Measurements from ENCODE around the gene PLVAP. TPM values are rescaled to one million over a fixed set of nuclear protein-coding genes. Genes with fewer than 3 reads are reported as not detected.

PLVAP gene
- total RNA-seq, 1 donor from 2014 or later: 174 TPM

- no peak for DNase-seq
- Histone ChIP-seq H3K4me3 (no peak overlapping the region), H3K27me3 (no peaks in the 10 kb centered on the region), H3K9me3 (no peaks in the 10 kb centered on the region), H3K4me1 (peaks cover 19% of the 10 kb centered on the region), H3K27ac (no peak overlapping the region), H3K36me3 (peaks cover 33% of the 10 kb centered on the region)
- TF ChIP-seq, protein P1, sequence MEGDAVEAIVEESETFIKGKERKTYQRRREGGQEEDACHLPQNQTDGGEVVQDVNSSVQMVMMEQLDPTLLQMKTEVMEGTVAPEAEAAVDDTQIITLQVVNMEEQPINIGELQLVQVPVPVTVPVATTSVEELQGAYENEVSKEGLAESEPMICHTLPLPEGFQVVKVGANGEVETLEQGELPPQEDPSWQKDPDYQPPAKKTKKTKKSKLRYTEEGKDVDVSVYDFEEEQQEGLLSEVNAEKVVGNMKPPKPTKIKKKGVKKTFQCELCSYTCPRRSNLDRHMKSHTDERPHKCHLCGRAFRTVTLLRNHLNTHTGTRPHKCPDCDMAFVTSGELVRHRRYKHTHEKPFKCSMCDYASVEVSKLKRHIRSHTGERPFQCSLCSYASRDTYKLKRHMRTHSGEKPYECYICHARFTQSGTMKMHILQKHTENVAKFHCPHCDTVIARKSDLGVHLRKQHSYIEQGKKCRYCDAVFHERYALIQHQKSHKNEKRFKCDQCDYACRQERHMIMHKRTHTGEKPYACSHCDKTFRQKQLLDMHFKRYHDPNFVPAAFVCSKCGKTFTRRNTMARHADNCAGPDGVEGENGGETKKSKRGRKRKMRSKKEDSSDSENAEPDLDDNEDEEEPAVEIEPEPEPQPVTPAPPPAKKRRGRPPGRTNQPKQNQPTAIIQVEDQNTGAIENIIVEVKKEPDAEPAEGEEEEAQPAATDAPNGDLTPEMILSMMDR (IDR thresholded peaks at IDR 0.05): no peak
- intact Hi-C loops (cut with DNase I): no loop called here
- ATAC-seq: no peak
Observed at GRCh38 chr19:17314007-17314593, 63.0 kb downstream of the PLVAP start.

DNA sequence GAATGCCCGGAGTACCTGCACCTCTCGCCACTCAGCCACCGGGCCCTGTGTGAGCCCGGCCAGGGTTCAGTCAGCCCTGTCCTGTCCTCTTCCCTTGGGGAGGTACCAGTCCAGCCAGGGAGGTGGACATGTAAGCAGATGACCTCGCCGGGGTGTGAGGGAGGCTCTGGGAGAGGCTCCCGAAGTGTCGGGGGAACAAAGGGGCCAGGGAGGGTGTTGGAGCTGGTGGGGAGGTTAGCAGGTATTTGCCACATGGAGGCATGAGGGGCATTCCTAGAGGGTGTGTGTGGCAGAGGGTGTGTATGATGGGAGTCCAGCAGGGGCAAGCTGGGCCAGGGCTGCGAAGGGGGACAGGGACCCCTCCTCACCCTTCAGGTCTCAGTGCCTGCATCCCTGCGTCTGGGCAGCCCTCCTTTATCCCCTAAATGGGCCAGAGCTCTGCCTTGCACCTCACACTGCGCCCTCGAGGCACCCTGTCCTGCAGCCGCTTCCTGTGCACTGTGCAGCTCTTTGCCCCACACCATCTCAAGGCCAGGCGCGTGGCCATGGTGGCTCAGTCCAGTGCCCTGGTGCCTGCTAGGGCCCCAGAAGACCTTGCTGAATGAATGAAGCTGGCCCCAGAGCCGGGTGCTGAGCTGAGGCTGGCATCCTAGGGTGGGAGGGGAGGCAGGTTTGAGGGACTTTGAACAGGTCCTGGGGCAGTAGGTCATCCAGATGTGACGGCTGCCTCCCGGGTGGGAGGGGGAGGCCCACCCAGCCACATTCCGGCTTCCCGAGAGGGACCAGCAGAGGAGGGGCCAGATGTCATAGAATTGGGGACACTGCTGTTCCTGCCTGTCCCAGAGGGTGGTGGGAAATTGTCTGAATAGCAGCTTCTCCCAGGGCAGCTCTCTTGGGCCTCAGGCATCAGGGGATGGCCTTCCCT is 64.7 kb downstream of the PLVAP start:
- Histone ChIP-seq H3K9me3 (no peaks in the 10 kb centered on the region), H3K27me3 (no peaks in the 10 kb centered on the region), H3K4me3 (no peak overlapping the region), H3K36me3 (peaks cover 32% of the 10 kb centered on the region), H3K4me1 (peaks cover 19% of the 10 kb centered on the region), H3K27ac (no peak overlapping the region)
- TF ChIP-seq, protein P1 (IDR thresholded peaks at IDR 0.05): no peak
- intact Hi-C loops (cut with DNase I): no loop called here
- ATAC-seq (no peak), DNase-seq (no peak)

- H3K4me3 ChIP-seq: no peak overlapping the region
- no peaks in the 10 kb centered on the region for H3K27me3 ChIP-seq
- DNase-seq (no peak), ATAC-seq (peak; percentile 7)
- peaks cover 28% of the 10 kb centered on the region for H3K36me3 ChIP-seq
- TF ChIP-seq, protein P1 (IDR thresholded peaks at IDR 0.05): no peak
- H3K27ac ChIP-seq: no peak overlapping the region
- intact Hi-C loops (cut with DNase I): no loop called here
- no peaks in the 10 kb centered on the region for H3K9me3 ChIP-seq
- peaks cover 22% of the 10 kb centered on the region for H3K4me1 ChIP-seq
Observed at GRCh38 chr19:17311455-17312188, 65.5 kb downstream of the PLVAP start.

DNA sequence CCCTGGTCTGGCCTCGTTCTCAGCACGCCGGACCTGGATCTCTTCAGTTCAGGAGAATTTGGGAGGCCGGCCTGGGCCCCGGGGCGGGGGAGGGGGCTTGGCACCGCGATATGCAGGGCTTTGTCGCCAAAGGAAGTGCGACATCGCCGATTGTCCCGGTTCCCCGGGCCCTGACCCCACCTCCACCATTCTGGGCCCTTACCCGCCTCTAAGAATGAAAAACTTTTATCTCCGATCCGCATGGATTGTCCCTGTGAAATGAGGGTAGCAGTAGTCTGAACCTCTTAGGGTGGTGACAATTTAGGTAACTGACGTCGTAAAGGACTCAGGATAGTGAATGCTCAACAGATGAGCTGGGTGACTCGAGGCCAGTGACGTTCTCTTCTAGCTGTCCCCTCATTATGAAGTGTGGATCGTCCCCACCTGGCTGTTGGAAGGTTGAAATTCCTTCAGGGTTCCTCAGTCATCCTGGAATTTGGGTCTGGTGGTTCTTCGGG is 67.1 kb downstream of the PLVAP start:
- ATAC-seq (no peak), DNase-seq (no peak)
- Histone ChIP-seq H3K27ac (peak overlapping the region; percentile 83), H3K9me3 (no peaks in the 10 kb centered on the region), H3K4me1 (peaks cover 31% of the 10 kb centered on the region), H3K27me3 (no peaks in the 10 kb centered on the region), H3K36me3 (peaks cover 14% of the 10 kb centered on the region), H3K4me3 (peak overlapping the region; percentile 79)
- TF ChIP-seq, protein P1 (IDR thresholded peaks at IDR 0.05): no peak
- intact Hi-C loops (cut with DNase I): no loop called here

DNA sequence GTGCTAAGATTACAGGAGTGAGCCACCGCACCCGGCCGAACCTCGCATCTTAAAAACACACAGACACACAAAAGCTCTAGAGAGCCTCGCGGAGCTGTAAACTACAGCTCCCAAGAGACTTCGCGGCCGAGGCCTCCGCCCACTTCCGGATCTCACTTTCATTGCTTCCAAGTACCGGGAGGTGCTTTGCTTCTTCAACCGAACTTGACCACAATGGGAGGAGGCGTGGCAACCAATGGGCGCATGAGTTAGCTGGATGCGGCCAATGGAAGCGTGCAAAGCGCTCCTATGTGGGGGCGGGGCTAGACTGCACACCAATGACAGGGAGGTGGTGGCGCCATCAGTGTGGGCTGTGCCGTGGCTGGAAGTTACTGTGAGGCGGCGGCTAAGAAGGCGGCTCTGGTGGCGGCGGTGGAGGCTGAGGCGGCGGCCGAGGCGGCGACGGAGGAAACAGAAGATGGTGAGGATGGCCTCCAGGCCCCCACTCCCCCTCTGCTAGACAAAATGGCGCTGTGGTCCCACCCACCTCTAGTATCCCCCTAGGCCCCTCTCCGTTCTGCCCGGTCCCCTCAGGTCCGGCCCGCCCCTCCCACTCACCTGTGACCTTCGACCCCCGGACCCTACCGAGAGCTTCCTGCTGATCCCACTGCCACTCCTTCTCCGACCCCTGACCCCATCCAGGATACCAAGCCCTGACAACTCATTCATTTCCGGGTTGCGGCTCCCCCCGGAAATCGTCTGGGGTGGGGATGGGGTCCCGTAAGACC is 67.8 kb downstream of the PLVAP start, which contains the start of gene DDA1:
TSS of gene DDA1 (plus strand) at position 366 of the 767 bp plus-strand sequence. CDS start at position 458, 92 bp downstream.
- H3K36me3 ChIP-seq: peaks cover 9% of the 10 kb centered on the region
- ATAC-seq: peak; percentile 88
- no peaks in the 10 kb centered on the region for H3K27me3 ChIP-seq
- intact Hi-C loops (cut with DNase I): no loop called here
- peaks cover 37% of the 10 kb centered on the region for H3K4me1 ChIP-seq
- H3K27ac ChIP-seq: peak within 1 kb of the TSS; percentile 83
- no peaks in the 10 kb centered on the region for H3K9me3 ChIP-seq
- TF ChIP-seq, protein P1 (IDR thresholded peaks at IDR 0.05): no peak
- peak; percentile 99 for DNase-seq
- H3K4me3 ChIP-seq: peak within 1 kb of the TSS; percentile 79
